ENCODE results near the gene NPAS3.

Gene NPAS3

GRCh38 chr14:33717866-33718265 lies 779.2 kb downstream of the NPAS3 start:
- DNase-seq (ENCODE audit: low read depth) = no peak

DNA sequence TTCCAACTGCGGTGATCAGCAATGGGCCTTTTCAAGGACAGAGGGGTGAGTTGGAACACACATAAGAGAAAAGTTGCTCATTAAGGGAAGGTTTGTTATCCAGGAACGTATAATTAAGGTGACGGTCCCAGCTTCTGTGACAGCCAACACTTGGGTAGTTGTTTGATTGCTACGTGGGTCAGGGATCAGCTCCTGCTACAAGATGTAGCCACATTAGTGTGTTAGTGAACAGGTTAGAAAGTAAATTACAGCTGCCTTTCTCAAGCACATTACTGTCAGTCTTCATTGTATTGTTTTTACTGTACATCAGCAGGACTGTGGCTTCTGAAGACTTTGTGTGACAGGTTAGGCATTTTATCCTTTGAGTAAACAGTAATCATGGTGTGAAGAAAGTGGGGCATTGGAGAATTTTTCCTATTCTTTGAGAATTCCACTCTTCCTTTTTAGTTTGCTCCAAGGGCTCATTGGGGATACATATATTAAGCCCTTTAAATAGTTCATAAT lies 781.7 kb downstream of the NPAS3 start:
- no peak for DNase-seq (ENCODE audit: low read depth)

GRCh38 chr14:33726685-33727084 lies 788.0 kb downstream of the NPAS3 start:
- DNase-seq (ENCODE audit: low read depth) = no peak

GRCh38 chr14:33727606-33728005 lies 788.9 kb downstream of the NPAS3 start:
- no peak for DNase-seq (ENCODE audit: low read depth)

GRCh38 chr14:33728010-33728498 lies 789.4 kb downstream of the NPAS3 start:
- no peak for DNase-seq (ENCODE audit: low read depth)

GRCh38 chr14:33730156-33730555 lies 791.5 kb downstream of the NPAS3 start:
- no peak for DNase-seq (ENCODE audit: low read depth)

DNA sequence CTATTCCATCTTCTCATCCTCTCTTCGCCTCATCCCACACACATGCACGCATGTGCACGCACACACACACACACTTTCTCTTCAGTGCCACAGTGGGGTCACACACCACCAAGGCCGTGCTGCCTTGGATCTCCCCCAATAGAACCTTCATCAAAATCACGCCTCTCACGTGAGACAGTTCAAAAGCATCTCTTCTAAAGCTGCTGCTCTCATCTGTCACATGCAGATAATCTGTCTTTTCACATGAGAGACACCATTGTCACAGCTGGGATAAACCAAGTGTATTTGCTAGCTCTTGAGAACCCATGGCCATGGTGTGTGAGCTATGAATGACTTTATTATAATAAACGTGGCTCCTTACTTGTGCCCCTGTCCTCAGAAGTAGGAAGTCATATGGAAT lies 793.5 kb downstream of the NPAS3 start:
- DNase-seq (ENCODE audit: low read depth) = no peak

- DNase-seq (ENCODE audit: low read depth) = no peak
These were observed 794.6 kb downstream of the NPAS3 start for GRCh38 chr14:33733310-33733709.

GRCh38 chr14:33733721-33734120 lies 795.0 kb downstream of the NPAS3 start:
- DNase-seq (ENCODE audit: low read depth) = no peak

GRCh38 chr14:33734387-33734786 lies 795.7 kb downstream of the NPAS3 start:
- DNase-seq (ENCODE audit: low read depth) = no peak

GRCh38 chr14:33736299-33736825 lies 797.7 kb downstream of the NPAS3 start:
- DNase-seq (ENCODE audit: low read depth) = no peak

- DNase-seq (ENCODE audit: low read depth) = no peak
These were observed 798.3 kb downstream of the NPAS3 start for GRCh38 chr14:33736979-33737378.

- no peak for DNase-seq (ENCODE audit: low read depth)
These were observed 798.8 kb downstream of the NPAS3 start for GRCh38 chr14:33737446-33737845.

GRCh38 chr14:33738029-33738428 lies 799.4 kb downstream of the NPAS3 start:
- DNase-seq (ENCODE audit: low read depth) = no peak

DNA sequence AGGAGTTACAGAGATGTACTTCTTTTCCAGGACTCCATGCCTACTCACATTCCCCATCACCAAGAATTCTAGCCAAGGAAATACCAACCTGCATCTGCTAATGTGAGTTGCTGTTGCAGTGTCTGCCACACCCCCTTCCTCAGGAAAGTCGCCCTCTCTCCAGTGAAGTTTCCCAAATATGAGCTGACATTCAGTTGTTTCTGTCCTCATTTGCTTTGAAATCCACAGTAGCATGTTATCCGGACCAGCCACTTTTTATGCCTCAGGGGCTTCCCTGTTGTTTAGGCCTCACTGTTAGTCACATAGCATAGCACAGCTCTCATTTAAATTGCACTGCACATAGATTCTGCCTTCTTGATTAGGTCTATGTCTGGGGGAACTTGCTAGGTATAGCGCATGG lies 799.8 kb downstream of the NPAS3 start:
- no peak for DNase-seq (ENCODE audit: low read depth)

GRCh38 chr14:33740531-33740930 lies 801.9 kb downstream of the NPAS3 start:
- no peak for DNase-seq (ENCODE audit: low read depth)

DNA sequence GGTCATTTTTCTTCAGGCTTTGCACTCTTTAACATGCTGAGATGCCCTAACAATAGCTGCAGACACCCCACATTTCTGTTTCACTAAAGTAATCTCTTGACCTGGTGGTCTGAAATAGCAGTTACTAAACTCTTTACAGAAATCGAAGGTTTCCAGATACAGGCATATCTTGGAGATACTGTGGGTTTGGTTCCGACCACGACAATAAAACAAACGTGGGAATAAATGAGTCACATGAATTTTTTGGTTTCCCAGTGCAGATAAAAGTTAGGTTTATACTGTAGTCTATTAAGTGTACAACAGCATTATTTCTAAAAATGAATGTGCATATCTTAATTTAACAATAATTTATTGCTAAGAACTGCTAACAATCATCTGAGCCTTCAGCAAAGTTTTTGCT lies 803.5 kb downstream of the NPAS3 start:
- no peak for DNase-seq (ENCODE audit: low read depth)

- no peak for DNase-seq (ENCODE audit: low read depth)
These were observed 806.5 kb downstream of the NPAS3 start for GRCh38 chr14:33745163-33745562.

DNA sequence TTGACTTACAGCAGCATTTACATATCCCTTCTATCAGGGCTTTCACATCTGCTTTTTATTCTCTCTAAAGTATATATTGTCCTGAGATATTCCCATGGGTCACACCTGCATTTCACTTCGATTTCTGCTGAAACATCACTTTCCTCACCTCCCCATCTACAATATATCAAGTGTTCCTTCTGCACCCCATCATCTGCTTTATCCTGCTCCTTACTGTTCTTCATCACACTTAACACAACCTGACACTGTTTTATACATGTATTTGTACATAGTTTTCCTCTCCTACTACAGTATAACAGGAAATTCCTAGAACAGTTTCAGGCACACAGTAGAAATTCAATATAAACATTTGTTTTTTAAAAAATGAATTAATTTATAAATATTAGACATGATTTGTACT lies 809.1 kb downstream of the NPAS3 start:
- no peak for DNase-seq (ENCODE audit: low read depth)

DNA sequence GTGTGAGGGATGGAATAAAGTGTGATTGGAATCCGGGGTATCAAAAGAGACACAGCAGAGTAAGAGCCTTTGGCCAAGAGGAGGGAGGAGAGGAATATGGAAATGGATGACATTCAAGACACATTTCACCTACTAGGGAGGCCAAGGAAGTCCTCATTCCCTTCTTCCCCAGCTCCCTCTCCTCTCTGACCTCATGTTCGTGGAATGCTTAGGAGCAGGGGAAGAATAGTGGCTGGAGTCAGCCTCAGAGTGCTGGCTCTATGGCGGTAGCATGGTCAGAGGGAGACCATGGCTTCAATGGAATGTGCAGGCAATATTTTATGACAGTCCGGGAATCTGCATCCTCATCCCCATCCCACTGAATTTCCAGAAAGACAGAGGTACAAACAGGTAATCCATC lies 815.6 kb downstream of the NPAS3 start:
- DNase-seq (ENCODE audit: low read depth) = no peak

GRCh38 chr14:33755358-33755757 lies 816.7 kb downstream of the NPAS3 start:
- no peak for DNase-seq (ENCODE audit: low read depth)

- no peak for DNase-seq (ENCODE audit: low read depth)
These were observed 818.2 kb downstream of the NPAS3 start for GRCh38 chr14:33756833-33757232.

DNA sequence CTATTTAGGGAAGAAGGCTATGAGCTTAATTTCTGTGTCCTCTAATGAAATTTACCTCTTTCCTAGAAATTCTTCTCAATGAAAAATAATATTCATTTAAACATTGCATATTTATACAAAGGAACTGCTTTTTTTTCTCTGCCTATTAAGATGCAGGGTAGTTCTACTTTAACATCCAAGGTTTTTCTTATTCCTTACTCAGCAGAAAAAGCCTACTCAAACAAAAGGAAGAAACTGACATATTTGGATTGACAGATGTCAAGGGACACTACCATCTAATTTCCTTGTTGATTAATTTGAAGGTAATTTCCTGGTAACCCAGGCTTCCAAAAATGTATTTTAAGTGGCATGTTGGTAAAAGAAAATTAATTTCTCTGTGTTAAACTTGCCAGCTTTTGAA lies 819.9 kb downstream of the NPAS3 start:
- no peak for DNase-seq (ENCODE audit: low read depth)

DNA sequence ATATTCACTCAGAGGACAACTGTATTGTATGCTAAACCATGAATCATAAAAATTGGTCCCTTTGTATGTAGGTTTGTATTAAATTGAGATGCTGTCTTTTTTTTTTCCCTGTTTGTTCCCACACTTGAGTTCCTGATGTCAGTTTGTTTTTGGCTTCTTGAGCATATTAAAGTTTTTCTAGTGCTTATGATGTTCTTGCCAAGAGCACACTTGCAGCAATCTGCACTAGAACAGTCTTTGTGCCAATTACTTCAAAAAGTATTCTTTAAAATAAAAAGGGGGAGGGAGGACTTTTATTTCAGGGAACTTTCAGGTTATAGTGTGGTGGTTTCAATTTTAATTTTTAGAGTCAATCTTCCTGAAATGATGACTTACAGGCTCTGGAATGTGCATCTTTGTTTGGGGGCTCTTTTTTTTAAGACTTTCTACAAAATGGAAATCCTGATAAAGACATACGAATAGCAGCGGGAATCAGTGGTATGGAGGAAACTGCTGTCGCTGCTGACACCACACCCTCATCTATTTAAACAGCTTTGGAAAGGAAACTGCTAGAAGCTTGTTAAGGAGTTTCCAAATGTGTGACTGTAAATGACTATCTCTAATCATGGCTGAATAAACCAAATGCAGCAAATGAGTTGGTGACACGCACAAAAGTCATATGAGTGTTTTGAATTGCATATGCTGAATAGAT lies 823.6 kb downstream of the NPAS3 start:
- DNase-seq (ENCODE audit: low read depth) = no peak
